ENCODE results near the gene MRS2. TPM values are rescaled to one million over a fixed set of nuclear protein-coding genes. Genes with fewer than 3 reads are reported as not detected.

The MRS2 gene
- total RNA-seq, 4 donors from 2014 or later = 24.5 to 30.7 (median 25.5) TPM

- no peaks in the 10 kb centered on the region for H3K4me1 ChIP-seq
- H3K27ac ChIP-seq (replicated peaks in 1 of 4) = no peak overlapping the region
- intact Hi-C loops (cut with DNase I) = no loop called here
- no peak for DNase-seq (ENCODE audit: extremely low spot score)
- H3K27me3 ChIP-seq = no peaks in the 10 kb centered on the region
- H3K36me3 ChIP-seq = peaks cover 0 to 21% (median under 1%) of the 10 kb centered on the region in 4 donors
- WGBS = 83% methylated on average over 9 of the region's 9 CpGs
- no peak overlapping the region for H3K4me3 ChIP-seq
- no peaks in the 10 kb centered on the region for H3K9me3 ChIP-seq
- no peak for TF ChIP-seq EP300 (IDR thresholded peaks at IDR 0.05)
- TF ChIP-seq POLR2A (IDR thresholded peaks at IDR 0.05; ENCODE audit: low read depth) = no peak
- TF ChIP-seq CTCF (IDR thresholded peaks at IDR 0.05) = no peak
- TF ChIP-seq POLR2AphosphoS5 (IDR thresholded peaks at IDR 0.05) = no peak
Observed at GRCh38 chr6:24448828-24449525, 46.2 kb downstream of the MRS2 start.

GRCh38 chr6:24451581-24452388 is 49.0 kb downstream of the MRS2 start:
- 81% methylated on average over 13 of the region's 13 CpGs for WGBS
- H3K27ac ChIP-seq (replicated peaks in 1 of 4) = no peak overlapping the region
- peaks cover 0 to 9% (median 2%) of the 10 kb centered on the region in 4 donors for H3K36me3 ChIP-seq
- TF ChIP-seq POLR2AphosphoS5 (IDR thresholded peaks at IDR 0.05) (no peak), POLR2A (IDR thresholded peaks at IDR 0.05; ENCODE audit: low read depth) (no peak), CTCF (IDR thresholded peaks at IDR 0.05) (no peak), EP300 (IDR thresholded peaks at IDR 0.05) (no peak)
- H3K9me3 ChIP-seq = no peaks in the 10 kb centered on the region
- H3K4me1 ChIP-seq = no peaks in the 10 kb centered on the region
- H3K4me3 ChIP-seq = no peak overlapping the region
- intact Hi-C loops (cut with DNase I) = no loop called here
- no peak for DNase-seq (ENCODE audit: extremely low spot score)
- no peaks in the 10 kb centered on the region for H3K27me3 ChIP-seq

GRCh38 chr6:24453921-24454320 is 51.2 kb downstream of the MRS2 start:
- peaks cover 0 to 6% (median 3%) of the 10 kb centered on the region in 4 donors for H3K36me3 ChIP-seq
- intact Hi-C loops (cut with DNase I) = no loop called here
- H3K9me3 ChIP-seq = no peaks in the 10 kb centered on the region
- 96% methylated on average over 10 of the region's 10 CpGs for WGBS
- no peaks in the 10 kb centered on the region for H3K4me1 ChIP-seq
- H3K27ac ChIP-seq (replicated peaks in 1 of 4) = no peak overlapping the region
- no peak for DNase-seq (ENCODE audit: extremely low spot score)
- no peaks in the 10 kb centered on the region for H3K27me3 ChIP-seq
- H3K4me3 ChIP-seq = no peak overlapping the region
- TF ChIP-seq EP300 (IDR thresholded peaks at IDR 0.05) (no peak), POLR2AphosphoS5 (IDR thresholded peaks at IDR 0.05) (no peak), CTCF (IDR thresholded peaks at IDR 0.05) (no peak), POLR2A (IDR thresholded peaks at IDR 0.05; ENCODE audit: low read depth) (no peak)

DNA sequence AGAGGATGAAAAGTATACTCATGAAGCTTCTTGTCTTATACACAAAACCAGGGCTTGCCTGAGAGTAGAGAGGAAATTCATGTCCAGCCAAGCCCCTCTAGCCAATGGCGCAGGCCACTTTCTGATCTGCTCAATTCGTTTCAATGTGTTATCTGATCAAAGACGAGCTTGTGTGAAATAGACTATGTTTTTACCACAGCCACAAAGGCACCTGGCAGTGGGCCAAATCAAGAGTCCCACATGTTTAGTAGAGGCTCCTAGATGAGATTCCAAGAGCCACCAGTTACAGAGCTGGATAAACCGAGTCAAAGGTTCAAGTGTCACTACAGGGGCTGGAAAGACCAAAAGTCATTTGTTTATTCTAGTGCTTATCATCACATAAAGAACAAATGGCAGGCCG is 51.7 kb downstream of the MRS2 start:
- Histone ChIP-seq H3K36me3 (peaks cover 0 to 6% (median 3%) of the 10 kb centered on the region in 4 donors), H3K9me3 (no peaks in the 10 kb centered on the region), H3K4me1 (no peaks in the 10 kb centered on the region), H3K27me3 (no peaks in the 10 kb centered on the region), H3K27ac (replicated peaks in 1 of 4) (no peak overlapping the region), H3K4me3 (no peak overlapping the region)
- whole genome bisulfite sequencing = 85% methylated on average over 5 of the region's 5 CpGs
- intact Hi-C loops (cut with DNase I) = no loop called here
- TF ChIP-seq POLR2AphosphoS5 (IDR thresholded peaks at IDR 0.05) (no peak), CTCF (IDR thresholded peaks at IDR 0.05) (no peak), POLR2A (IDR thresholded peaks at IDR 0.05; ENCODE audit: low read depth) (no peak), EP300 (IDR thresholded peaks at IDR 0.05) (no peak)
- no peak for DNase-seq (ENCODE audit: extremely low spot score)
